HEK293 (cell line): ENCODE results near the gene SPDYE6.
A peak's percentile ranks its signal among the peaks of the same experiment; 100 is the strongest.
"Not testable (repeated sequence)": the region's sequence is repeated elsewhere in the genome, so short reads cannot be mapped to it uniquely, and the experiment has no call there.

ENCODE experiments used
- CTCF ChIA-PET: fragments of 350-600 bp; formaldehyde crosslinking; extraction: SDS; loops from one replicate; lab custom pipeline; 2021; ENCODE audit warnings: antibody characterized with exemption; lab: Yijun Ruan, JAX
- POLR2A ChIA-PET: fragments of 300-600 bp; formaldehyde crosslinking; extraction: SDS; loops from one replicate; lab custom pipeline; 2020; ENCODE audit warnings: antibody characterized with exemption, inconsistent platforms; lab: Yijun Ruan, JAX
- H3K27ac ChIP-seq: fragments of 200-500 bp; sonication (Bioruptor generic); 2 replicates; pipeline ENCODE4 v1.5.1; 2014; ENCODE audit warnings: low read depth, low read length, control low read depth, inconsistent platforms; ENCODE audit errors: extremely low read depth
- H3K36me3 ChIP-seq, 2 experiments: fragments of 200-500 bp in 1 of 2; sonication (Bioruptor generic) in 1 of 2; 1 replicate in 1 of 2; 2 replicates in 1 of 2; pipeline ENCODE4 v1.5.1; 2014 to 2017; ENCODE audit warnings: inconsistent platforms in 2 of 2, low read length in 2 of 2; ENCODE audit not compliant: control insufficient read depth in 2 of 2, insufficient read depth in 1 of 2
- H3K4me1 ChIP-seq: fragments of 200-500 bp; sonication (Bioruptor generic); 2 replicates; pipeline ENCODE4 v1.5.1; 2014; ENCODE audit warnings: mild to moderate bottlenecking, low read length, inconsistent platforms; ENCODE audit not compliant: control insufficient read depth, insufficient read depth
- H3K4me3 ChIP-seq: 2 replicates; pipeline ENCODE4 v1.5.1; 2011; ENCODE audit warnings: low read depth, mild to moderate bottlenecking, control low read depth, low read length, moderate library complexity
- H3K9me3 ChIP-seq: fragments of 200-500 bp; sonication (Bioruptor generic); 2 replicates; pipeline ENCODE4 v1.5.1; 2014; ENCODE audit warnings: low read depth, low read length, inconsistent platforms; ENCODE audit not compliant: control insufficient read depth, insufficient read depth
- GLIS1 ChIP-seq: fragments of 450-650 bp; formaldehyde crosslinking; IDR thresholded peaks from 2 replicates; pipeline ENCODE4 v1.5.1; 2016; ENCODE audit warnings: missing biosample characterization, missing genetic modification characterization
- GLIS2 ChIP-seq: fragments of 450-650 bp; formaldehyde crosslinking; IDR thresholded peaks from 2 replicates; pipeline ENCODE4 v1.5.1; 2016; ENCODE audit warnings: missing biosample characterization, missing genetic modification characterization
- REST ChIP-seq: fragments of 450-650 bp; formaldehyde crosslinking; IDR thresholded peaks from 2 replicates; pipeline ENCODE4 v1.5.1; 2016; ENCODE audit warnings: missing biosample characterization, missing genetic modification characterization
- SCRT1 ChIP-seq: fragments of 450-650 bp; formaldehyde crosslinking; IDR thresholded peaks from 2 replicates; pipeline ENCODE4 v1.5.1; 2016; ENCODE audit warnings: missing biosample characterization, missing genetic modification characterization, borderline replicate concordance
- SP3 ChIP-seq: fragments of 450-650 bp; formaldehyde crosslinking; IDR thresholded peaks from 2 replicates; pipeline ENCODE4 v1.5.1; 2016; ENCODE audit warnings: missing biosample characterization, missing genetic modification characterization
- WT1 ChIP-seq: fragments of 450-650 bp; formaldehyde crosslinking; IDR thresholded peaks from 2 replicates; pipeline ENCODE4 v1.5.1; 2016; ENCODE audit warnings: missing biosample characterization, missing genetic modification characterization
- ZBTB10 ChIP-seq: fragments of 450-650 bp; formaldehyde crosslinking; IDR thresholded peaks from 2 replicates; pipeline ENCODE4 v1.5.1; 2016; ENCODE audit warnings: missing biosample characterization, missing genetic modification characterization
- ZNF335 ChIP-seq: fragments of 450-650 bp; formaldehyde crosslinking; conservative IDR thresholded peaks from 2 replicates; pipeline ENCODE4 v1.5.1; 2016; ENCODE audit warnings: missing biosample characterization, missing genetic modification characterization
- ZNF416 ChIP-seq: fragments of 450-650 bp; formaldehyde crosslinking; IDR thresholded peaks from 2 replicates; pipeline ENCODE4 v1.5.1; 2016; ENCODE audit warnings: missing biosample characterization, missing genetic modification characterization
- ZNF423 ChIP-seq: fragments of 450-650 bp; formaldehyde crosslinking; IDR thresholded peaks from 2 replicates; pipeline ENCODE4 v1.5.1; 2016; ENCODE audit warnings: missing biosample characterization, missing genetic modification characterization
- ZNF624 ChIP-seq: fragments of 450-650 bp; formaldehyde crosslinking; IDR thresholded peaks from 2 replicates; pipeline ENCODE4 v1.5.1; 2017; ENCODE audit warnings: missing biosample characterization, missing genetic modification characterization
- ZNF660 ChIP-seq: fragments of 450-650 bp; IDR thresholded peaks from 2 replicates; pipeline ENCODE4 v1.5.1; 2018; ENCODE audit warnings: missing biosample characterization, mild to moderate bottlenecking, missing genetic modification characterization
- TF ChIP-seq, protein P1 (sequence below): fragments of 450-650 bp; formaldehyde crosslinking; IDR thresholded peaks from 2 replicates; pipeline ENCODE4 v1.5.1; 2016; ENCODE audit warnings: missing biosample characterization, missing genetic modification characterization, low read depth
- TF ChIP-seq, protein P2 (sequence below): fragments of 450-650 bp; formaldehyde crosslinking; IDR thresholded peaks from 2 replicates; pipeline ENCODE4 v1.5.1; 2016; ENCODE audit warnings: missing biosample characterization, missing genetic modification characterization

SPDYE6 gene

DNA sequence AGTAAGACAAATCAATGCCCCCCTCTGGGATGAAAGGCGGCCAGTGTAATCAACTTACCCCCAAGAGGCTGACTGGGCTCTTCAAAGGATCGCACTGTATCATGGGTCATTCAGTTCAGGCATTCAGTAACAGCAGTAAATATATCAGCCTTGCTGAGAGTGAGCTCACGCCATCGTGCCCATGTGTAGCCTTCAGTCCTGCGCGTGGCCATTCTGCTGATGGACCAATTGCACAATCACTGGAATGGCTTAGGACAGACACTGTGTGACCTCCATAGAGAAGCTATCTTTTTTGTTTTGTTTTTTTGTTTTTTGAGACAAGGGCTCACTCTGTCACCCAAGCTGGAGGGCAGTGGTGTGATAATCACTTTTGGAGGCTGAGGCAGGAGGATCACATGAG lies 30.8 kb upstream of the SPDYE6 start:
- Histone ChIP-seq H3K9me3 (no peaks in the 10 kb centered on the region), H3K4me1 (no peaks in the 10 kb centered on the region)
- POLR2A ChIA-PET: interaction anchor here (2.0 kb wide), 1 partner anchor 9 kb away, joined by 7 read pairs; the partner anchor contains the start of gene PRKRIP1
- TF ChIP-seq ZNF423 (tag by site-specific recombination) (no peak), GLIS2 (no peak), GLIS1 (tag by site-specific recombination) (peak; percentile 45; the same call in 1 of the 2 replicates)
- TF ChIP-seq, protein P1, sequence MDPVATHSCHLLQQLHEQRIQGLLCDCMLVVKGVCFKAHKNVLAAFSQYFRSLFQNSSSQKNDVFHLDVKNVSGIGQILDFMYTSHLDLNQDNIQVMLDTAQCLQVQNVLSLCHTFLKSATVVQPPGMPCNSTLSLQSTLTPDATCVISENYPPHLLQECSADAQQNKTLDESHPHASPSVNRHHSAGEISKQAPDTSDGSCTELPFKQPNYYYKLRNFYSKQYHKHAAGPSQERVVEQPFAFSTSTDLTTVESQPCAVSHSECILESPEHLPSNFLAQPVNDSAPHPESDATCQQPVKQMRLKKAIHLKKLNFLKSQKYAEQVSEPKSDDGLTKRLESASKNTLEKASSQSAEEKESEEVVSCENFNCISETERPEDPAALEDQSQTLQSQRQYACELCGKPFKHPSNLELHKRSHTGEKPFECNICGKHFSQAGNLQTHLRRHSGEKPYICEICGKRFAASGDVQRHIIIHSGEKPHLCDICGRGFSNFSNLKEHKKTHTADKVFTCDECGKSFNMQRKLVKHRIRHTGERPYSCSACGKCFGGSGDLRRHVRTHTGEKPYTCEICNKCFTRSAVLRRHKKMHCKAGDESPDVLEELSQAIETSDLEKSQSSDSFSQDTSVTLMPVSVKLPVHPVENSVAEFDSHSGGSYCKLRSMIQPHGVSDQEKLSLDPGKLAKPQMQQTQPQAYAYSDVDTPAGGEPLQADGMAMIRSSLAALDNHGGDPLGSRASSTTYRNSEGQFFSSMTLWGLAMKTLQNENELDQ (tag by site-specific recombination): no peak
- TF ChIP-seq, all 188 proteins: peak for 1
- CTCF ChIA-PET: interaction anchor here (0.8 to 1.7 kb wide), 2 partner anchors 10 to 107 kb away, joined by 3 to 5 read pairs; no protein-coding TSS in a partner anchor
- H3K27ac ChIP-seq: no peak overlapping the region
- H3K36me3 ChIP-seq: peaks cover 19 to 20% of the 10 kb centered on the region in 2 experiments
- H3K4me3 ChIP-seq: no peak overlapping the region

DNA sequence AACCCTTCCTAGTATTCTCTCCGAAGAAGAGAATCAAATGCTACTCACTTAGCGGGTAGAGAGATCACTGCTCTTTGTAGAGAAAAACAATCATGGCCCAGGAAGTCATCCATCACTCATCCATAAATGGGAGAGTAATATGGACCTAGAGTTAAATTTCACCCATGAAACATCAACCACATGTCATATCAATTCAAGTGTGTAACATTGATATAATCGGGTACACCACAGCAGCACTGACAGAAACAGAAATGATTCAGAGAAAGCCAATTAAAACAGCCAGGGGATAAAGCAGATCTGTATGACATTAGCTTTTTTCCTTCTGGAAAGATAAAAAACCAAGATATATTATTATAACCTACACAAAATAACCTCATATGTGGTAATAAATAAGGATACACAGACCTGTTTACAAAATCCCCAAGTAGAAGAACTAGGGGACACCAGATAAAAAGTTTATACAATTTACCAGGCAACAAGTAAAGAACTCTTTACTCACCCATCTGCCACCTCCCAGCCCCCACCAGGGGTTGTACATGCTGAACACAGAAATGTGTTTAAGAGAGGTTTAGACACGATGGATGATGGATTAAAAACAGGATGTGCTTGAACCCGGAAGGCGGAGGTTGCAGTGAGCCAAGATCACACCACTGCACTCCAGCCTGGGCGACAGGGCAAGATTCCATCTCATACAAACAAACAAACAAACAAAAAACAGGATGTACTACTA lies 25.6 kb upstream of the SPDYE6 start:
- H3K9me3 ChIP-seq, H3K4me1 ChIP-seq, H3K27ac ChIP-seq, H3K4me3 ChIP-seq, POLR2A ChIA-PET: not testable (repeated sequence)
- CTCF ChIA-PET: interaction anchor here (0.6 to 0.7 kb wide), 2 partner anchors 8 to 11 kb away, joined by 3 read pairs; no protein-coding TSS in a partner anchor
- peaks cover 39 to 40% of the 10 kb centered on the region in 2 experiments for H3K36me3 ChIP-seq

GRCh38 chr7:102380837-102381236 lies 24.6 kb upstream of the SPDYE6 start:
- ChIA-PET CTCF (interaction anchor here (0.7 kb wide), 1 partner anchor 12 kb away, joined by 3 read pairs; no protein-coding TSS in a partner anchor), POLR2A (interaction anchor here (0.6 to 1.0 kb wide), 2 partner anchors 37 to 53 kb away, joined by 5 to 7 read pairs; no protein-coding TSS in a partner anchor)
- not testable (repeated sequence) for H3K9me3 ChIP-seq, H3K4me3 ChIP-seq, H3K4me1 ChIP-seq, H3K27ac ChIP-seq
- peaks cover 31 to 37% of the 10 kb centered on the region in 2 experiments for H3K36me3 ChIP-seq

DNA sequence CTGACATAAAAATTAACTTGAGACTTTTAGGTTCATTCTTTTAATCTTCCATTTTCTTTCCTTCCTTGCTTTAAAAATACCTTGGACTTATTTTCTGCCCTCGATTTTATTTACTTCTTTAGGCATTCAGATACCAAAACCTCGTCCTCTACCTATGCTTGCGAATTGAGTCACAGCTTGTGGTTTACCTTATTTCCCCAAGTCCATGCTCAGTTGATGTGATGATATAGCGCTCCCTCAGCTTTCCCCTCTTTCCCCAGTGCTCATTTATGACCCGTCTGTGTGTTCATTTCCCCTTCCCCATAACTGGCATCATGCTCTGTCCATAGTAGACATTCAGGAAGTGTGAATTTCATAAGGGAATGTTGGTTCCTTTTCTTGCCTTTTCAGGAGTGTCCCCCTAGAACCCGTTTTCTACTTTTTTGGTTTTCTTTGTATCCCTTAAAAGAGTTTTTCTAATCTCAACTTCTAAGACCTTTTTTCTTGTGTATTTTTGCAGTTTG lies 20.8 kb upstream of the SPDYE6 start:
- ChIA-PET CTCF (no interaction called here), POLR2A (interaction anchor here (0.6 kb wide), 1 partner anchor 1292 kb away, joined by 5 read pairs; no protein-coding TSS in a partner anchor)
- Histone ChIP-seq H3K27ac (no peak overlapping the region), H3K4me1 (no peaks in the 10 kb centered on the region), H3K4me3 (no peak overlapping the region), H3K36me3 (peaks cover 25 to 31% of the 10 kb centered on the region in 2 experiments), H3K9me3 (no peaks in the 10 kb centered on the region)
- no peak for TF ChIP-seq ZNF335 (tag by site-specific recombination)
- TF ChIP-seq ZNF416: no peak
- no peak for TF ChIP-seq WT1 (tag by site-specific recombination)
- TF ChIP-seq ZNF660 (tag by site-specific recombination): no peak
- TF ChIP-seq REST (tag by site-specific recombination): no peak
- no peak for TF ChIP-seq ZBTB10 (tag by site-specific recombination)
- no peak for TF ChIP-seq ZNF624 (tag by site-specific recombination)
- no peak for TF ChIP-seq SP3 (tag by site-specific recombination)
- TF ChIP-seq, protein P2, sequence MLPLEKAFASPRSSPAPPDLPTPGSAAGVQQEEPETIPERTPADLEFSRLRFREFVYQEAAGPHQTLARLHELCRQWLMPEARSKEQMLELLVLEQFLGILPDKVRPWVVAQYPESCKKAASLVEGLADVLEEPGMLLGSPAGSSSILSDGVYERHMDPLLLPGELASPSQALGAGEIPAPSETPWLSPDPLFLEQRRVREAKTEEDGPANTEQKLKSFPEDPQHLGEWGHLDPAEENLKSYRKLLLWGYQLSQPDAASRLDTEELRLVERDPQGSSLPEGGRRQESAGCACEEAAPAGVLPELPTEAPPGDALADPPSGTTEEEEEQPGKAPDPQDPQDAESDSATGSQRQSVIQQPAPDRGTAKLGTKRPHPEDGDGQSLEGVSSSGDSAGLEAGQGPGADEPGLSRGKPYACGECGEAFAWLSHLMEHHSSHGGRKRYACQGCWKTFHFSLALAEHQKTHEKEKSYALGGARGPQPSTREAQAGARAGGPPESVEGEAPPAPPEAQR (tag by site-specific recombination): no peak
- TF ChIP-seq SCRT1 (tag by site-specific recombination): no peak
